Loucy (cell line): ENCODE data around the gene PDE3B.
"Not testable (repeated sequence)": the region's sequence is repeated elsewhere in the genome, so short reads cannot be mapped to it uniquely, and the experiment has no call there.

Experiments
- EZH2phosphoT487 ChIP-seq: fragments of 200-600 bp; IDR thresholded peaks from 2 replicates; pipeline ENCODE4 v1.6.1; 2018; ENCODE audit warnings: antibody characterized with exemption, mild to moderate bottlenecking, moderate library complexity, borderline replicate concordance
- TF ChIP-seq, protein P1 (sequence below): fragments of 200-600 bp; sonication (generic); conservative IDR thresholded peaks from 2 replicates; pipeline ENCODE4 v1.5.1; 2014; ENCODE audit warnings: mild to moderate bottlenecking, antibody characterized with exemption, low read length

DNA sequence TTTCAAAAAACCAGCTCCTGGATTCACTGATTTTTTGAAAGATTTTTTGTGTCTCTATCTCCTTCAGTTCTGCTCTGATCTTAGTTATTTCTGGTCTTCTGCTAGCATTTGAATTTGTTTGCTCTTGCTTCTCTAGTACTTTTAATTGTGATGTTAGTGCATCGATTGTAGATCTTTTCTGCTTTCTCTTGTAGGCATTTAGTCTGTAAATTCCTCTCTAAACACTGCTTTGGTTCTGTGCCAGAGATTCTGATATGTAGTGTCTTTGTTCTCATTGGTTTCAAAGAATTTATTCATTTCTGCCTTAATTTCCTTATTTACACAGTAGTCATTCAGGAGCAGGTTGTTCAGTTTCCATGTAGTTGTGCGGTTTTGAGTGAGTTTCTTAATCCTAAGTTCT lies 96.9 kb downstream of the PDE3B start:
- TF ChIP-seq, protein P1, sequence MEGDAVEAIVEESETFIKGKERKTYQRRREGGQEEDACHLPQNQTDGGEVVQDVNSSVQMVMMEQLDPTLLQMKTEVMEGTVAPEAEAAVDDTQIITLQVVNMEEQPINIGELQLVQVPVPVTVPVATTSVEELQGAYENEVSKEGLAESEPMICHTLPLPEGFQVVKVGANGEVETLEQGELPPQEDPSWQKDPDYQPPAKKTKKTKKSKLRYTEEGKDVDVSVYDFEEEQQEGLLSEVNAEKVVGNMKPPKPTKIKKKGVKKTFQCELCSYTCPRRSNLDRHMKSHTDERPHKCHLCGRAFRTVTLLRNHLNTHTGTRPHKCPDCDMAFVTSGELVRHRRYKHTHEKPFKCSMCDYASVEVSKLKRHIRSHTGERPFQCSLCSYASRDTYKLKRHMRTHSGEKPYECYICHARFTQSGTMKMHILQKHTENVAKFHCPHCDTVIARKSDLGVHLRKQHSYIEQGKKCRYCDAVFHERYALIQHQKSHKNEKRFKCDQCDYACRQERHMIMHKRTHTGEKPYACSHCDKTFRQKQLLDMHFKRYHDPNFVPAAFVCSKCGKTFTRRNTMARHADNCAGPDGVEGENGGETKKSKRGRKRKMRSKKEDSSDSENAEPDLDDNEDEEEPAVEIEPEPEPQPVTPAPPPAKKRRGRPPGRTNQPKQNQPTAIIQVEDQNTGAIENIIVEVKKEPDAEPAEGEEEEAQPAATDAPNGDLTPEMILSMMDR: not testable (repeated sequence)
- TF ChIP-seq EZH2phosphoT487: not testable (repeated sequence)
